Measurements from ENCODE around the gene CHID1.

GRCh38 chr11:925158-925495, 14.5 kb upstream of the CHID1 start:
- TF ChIP-seq, protein P1, sequence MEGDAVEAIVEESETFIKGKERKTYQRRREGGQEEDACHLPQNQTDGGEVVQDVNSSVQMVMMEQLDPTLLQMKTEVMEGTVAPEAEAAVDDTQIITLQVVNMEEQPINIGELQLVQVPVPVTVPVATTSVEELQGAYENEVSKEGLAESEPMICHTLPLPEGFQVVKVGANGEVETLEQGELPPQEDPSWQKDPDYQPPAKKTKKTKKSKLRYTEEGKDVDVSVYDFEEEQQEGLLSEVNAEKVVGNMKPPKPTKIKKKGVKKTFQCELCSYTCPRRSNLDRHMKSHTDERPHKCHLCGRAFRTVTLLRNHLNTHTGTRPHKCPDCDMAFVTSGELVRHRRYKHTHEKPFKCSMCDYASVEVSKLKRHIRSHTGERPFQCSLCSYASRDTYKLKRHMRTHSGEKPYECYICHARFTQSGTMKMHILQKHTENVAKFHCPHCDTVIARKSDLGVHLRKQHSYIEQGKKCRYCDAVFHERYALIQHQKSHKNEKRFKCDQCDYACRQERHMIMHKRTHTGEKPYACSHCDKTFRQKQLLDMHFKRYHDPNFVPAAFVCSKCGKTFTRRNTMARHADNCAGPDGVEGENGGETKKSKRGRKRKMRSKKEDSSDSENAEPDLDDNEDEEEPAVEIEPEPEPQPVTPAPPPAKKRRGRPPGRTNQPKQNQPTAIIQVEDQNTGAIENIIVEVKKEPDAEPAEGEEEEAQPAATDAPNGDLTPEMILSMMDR (IDR thresholded peaks at IDR 0.05; ENCODE audit: low read depth, low read length, poor library complexity, severe bottlenecking) = no peak
- TF ChIP-seq EZH2phosphoT487 (IDR thresholded peaks at IDR 0.05; ENCODE audit: borderline replicate concordance, low read length) = no peak
